Stimulated activated CD8-positive, alpha-beta memory T cell treated with anti-CD3 and anti-CD28 coated beads, Interleukin-4, amount 100 ng/mL, for 48 hours (primary cell): ENCODE results near the gene TAP2.
"Not testable (repeated sequence)": the region's sequence is repeated elsewhere in the genome, so short reads cannot be mapped to it uniquely, and the experiment has no call there.

ENCODE experiments used
- DNase-seq: peaks from one replicate; pipeline ENCODE4 v3.0.0-alpha.2; 2020

The TAP2 gene

DNA sequence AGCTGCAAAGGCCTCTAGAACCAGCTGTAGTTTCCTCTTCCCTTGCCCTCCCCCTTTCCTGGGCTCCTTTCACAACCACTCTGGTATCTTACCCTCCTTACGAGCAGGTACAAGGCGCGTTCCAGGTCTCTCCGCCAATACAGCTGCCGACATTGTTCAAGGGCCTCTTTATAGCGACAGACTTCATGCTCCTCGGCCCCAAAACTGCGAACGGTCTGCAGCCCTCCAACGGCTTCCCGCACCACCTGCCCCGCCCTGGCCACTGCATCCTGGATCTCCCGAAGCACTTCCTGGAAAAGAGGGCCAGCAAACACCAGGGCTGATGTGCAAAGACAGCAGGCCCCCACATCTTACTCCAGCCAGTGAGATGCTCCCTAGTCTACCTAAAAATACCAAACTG, 6.0 kb downstream of the TAP2 start:
- no peak for DNase-seq

GRCh38 chr6:32830936-32831335, 7.6 kb downstream of the TAP2 start:
- DNase-seq = no peak

DNA sequence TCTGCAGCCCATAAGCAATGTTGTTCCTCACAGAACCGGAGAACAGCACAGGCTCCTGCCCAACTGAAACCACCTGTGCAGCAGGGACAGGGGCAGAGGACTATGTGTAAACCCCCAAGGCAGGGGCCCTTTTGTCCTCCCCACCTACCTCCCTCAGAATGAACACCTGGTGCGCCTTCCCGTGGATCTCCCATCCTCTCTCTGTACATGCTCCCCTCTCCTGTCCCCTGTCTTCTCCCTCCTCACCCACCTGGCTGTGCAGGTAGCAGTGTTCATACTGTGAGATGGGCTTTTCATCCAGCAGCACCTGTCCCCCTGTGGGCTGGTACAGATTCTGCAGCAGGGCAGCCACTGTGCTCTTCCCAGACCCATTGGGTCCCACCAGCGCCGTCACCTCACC, 8.5 kb downstream of the TAP2 start:
- DNase-seq = no peak

GRCh38 chr6:32829495-32829894, 9.0 kb downstream of the TAP2 start:
- no peak for DNase-seq

GRCh38 chr6:32827025-32827424, 11.5 kb downstream of the TAP2 start:
- DNase-seq = no peak

DNA sequence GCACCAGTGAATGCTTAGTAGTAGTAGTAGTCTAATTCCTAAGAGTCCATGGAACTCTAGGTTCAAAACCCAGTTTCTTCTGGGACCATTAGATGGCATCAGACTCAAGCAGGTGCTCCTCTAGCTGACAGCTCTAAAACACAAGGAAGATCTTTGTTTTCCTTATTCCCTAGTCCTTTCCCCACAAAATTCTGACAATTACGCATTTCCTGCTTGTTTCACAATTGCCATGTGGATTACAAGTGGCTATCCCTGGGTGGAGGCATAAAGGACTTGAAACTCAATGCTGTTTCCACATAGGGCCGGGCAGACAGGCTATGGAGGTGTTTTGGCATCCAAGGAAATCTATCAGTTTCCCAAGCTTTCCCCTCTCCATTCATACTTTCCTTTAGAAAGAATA, 12.6 kb downstream of the TAP2 start:
- DNase-seq = no peak

- no peak for DNase-seq
Measured at GRCh38 chr6:32819729-32820128, 18.8 kb downstream of the TAP2 start.

DNA sequence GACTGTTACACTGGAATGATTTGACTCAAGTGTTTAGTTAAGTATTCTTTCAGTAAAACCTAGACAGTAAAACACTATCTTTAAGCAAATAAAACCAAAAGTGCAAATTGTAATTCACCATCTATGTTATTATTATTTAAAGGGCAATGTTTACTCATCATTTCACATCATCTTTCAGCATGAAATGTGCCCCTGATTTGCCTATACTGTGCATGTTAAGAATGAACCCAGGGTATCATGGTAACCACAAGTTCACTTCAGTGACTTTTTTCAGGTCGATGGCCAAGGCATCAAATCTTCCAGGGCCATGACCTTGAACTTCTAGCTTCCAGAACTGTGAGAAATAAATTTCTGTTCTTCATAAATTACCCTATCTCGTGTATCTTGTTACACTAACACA, 19.7 kb downstream of the TAP2 start:
- no peak for DNase-seq

DNA sequence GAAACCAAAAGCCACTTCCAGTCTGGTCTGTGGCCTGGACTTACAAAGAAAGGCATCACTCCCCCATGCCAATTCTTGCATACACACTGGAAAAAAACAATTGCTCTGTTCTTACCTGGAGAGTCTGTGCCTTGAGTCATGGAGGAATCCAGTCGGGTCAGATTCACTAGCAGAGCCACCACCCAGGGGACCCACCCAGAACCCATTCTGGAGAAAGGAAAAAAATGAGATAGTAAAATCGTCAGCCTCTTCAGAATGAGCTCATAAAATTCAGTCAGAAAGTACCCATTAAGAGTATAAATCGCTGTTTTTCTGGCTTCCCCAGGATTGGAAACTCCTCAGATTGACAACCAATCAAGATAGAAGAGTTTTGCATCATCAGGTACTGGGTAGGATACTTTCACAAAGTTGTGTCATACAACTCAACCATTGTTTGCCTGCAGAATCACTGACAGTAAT, 21.8 kb downstream of the TAP2 start, which contains the start of gene HLA-DOB:
Gene HLA-DOB (minus strand): TSS at position 257 of the 459 bp plus-strand sequence. CDS start 51 bp downstream, at position 206.
- DNase-seq = no peak

DNA sequence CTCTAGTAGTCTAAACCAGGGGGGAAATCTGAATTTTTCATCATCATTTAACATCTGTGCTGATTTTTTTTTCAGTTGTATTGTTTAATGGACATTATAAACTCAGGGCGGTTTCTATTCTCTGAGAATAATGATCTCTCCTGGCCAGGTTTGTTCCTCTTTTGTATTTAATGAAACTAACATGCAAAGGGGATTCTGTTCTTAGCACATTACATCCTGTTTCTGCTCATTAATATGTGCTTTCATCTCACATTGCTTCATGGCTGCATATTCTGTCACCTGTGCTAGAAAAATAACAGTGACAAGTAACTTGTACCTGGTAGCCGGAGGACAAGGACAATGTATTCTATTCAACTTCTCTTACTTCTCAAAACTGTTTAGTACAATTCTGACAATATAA, 22.5 kb downstream of the TAP2 start:
- DNase-seq = no peak

DNA sequence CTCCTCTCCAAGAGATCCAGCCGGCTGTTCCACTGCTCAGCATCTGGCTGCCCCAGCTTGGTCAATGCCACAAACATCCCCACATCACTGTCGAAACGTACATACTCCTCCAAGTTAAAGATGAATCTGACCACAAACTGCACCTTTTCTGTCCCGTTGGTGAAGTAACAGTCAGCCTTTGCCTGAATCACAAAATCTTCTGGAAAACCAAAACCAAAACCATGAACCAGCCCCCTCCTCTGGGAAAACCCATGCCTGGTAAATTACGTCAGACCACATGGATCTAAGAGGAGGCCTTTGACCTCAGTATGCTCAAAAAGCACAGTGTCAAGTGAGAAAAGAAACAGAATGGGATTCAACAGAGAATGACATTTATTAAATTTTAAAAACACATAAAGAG, 23.4 kb downstream of the TAP2 start:
- DNase-seq = no peak

GRCh38 chr6:32814145-32814544, 24.4 kb downstream of the TAP2 start:
- no peak for DNase-seq

DNA sequence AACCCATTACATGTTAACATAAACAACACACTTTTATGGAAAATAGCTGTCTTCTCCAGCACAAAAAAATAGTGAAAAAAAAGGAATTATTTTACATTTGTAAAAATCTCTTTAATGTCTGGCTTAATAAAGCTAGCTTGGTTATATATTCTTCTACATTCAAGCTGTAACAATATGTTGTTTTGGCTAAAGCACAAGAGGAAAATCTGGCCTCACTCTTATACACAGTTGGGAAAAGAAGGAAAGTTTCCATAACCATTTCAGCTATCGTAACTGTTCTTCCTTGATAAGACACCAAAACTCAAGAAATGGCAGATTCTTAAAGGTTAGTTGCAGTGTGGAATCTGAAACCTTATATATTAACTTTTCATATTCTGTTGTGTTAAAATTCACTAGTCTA, 29.4 kb downstream of the TAP2 start:
- DNase-seq = no peak

DNA sequence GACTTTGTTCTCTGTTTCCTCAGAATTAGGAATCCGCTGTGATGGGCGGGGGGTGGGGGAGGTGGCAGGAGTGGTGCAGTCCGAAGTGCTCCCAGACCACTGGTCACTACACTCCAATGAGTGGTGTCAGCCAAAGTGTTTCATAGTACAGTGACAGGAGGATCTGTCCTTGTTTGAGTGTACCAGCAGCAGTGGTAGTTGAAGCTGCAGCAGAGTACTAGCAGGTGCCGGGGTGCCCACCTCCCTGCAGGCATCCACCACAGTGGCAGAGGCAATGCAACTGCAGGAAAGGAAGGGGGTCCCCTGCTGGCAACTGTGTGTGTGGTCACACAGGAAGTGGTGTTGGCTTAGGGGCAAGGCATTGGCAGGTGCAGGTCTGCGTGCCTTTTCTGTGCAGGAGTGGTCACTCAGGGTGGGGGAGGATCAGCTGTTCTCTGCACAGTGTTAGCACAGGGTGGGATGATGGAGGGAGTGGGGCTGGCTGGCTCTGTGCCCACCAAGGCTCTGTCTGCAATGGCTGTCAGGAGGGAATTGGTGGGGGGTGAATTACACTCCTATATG, 31.4 kb downstream of the TAP2 start:
- no peak for DNase-seq

DNA sequence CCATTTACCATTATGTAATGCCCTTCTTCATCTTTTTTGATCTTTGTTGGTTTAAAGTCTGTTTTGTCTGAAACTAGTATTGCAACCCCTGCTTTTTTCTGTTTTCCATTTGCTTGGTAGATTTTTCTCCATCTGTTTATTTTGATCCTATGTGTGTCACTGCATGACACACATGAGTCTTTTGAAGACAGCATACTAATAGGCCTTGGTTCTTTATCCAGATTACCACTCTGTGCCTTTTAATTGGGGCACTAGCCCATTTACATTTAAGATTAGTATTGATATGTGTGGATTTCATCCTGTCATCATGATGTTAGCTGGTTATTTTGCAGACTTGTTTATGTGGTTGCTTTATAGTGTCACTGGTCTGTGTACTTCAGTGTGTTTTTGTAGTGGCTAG, 33.1 kb downstream of the TAP2 start:
- not testable (repeated sequence) for DNase-seq

- no peak for DNase-seq
Measured at GRCh38 chr6:32803416-32803815, 35.1 kb downstream of the TAP2 start.

DNA sequence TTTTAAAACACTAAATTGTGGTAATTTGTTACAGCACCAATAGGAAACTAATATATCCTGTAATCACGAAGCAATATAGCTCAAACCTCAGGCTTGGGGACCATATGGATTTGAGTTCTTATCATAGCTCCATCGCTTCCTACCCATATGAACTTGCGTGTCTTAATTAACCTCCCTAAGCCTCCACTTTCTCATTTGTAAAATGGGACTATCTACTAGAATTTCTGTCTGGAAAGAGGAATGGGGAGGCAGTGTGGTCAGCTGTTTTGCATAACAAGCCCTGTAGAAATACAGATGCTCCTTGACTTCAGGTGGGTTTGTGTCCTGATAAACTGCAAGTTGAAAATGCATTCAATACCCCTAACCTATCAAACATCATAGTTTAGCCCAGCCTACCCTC, 38.8 kb downstream of the TAP2 start:
- no peak for DNase-seq

GRCh38 chr6:32799168-32799567, 39.4 kb downstream of the TAP2 start:
- no peak for DNase-seq

GRCh38 chr6:32796848-32797776, 41.4 kb downstream of the TAP2 start:
- peak; percentile 94 for DNase-seq

DNA sequence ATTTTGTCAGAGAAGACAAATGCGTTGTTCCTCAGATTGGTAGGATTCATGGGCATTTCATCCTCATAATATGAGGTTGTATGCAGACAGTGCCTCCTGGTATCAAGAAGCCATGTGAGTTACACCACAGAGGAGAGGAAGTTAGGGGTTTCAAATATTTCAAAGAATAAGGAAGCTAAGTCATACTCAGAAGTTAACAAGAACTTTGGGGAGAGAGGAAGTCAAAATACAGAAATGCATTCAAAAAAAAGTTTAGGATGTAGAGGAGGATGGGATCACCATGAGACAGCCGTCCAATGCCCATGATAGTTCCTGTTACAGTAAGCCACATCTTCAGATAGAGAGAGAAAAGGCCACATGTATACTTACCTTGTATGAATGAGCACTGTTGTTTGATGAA, 44.0 kb downstream of the TAP2 start:
- DNase-seq = no peak

- DNase-seq = no peak
Measured at GRCh38 chr6:32792901-32793435, 45.6 kb downstream of the TAP2 start.

DNA sequence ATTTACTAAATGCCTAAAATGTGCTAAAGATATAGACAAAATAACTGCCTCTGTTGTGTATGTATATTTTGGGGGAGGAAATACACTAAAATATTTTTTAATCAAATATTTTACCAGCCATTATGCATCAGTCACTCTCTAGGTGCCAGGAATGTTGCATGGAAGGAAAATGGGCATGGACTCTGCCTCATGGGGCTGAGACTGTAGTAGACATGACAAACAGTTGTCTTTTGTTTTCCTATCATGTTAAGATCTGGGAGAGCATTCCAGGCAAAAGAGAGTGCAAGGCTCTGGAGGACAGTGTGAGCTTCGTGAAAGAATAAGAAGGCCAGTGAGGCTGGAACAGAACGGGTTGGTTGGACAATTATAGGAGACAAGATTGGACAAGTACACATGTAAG, 48.2 kb downstream of the TAP2 start:
- DNase-seq = no peak
